NCI-H1930 (cell line): ENCODE data around the gene EXOC1.

Experiments
- DNase-seq, 2 experiments: peaks; one replicate each; lab custom pipeline; 2025; lab: John Stamatoyannopoulos, UW

EXOC1 gene

GRCh38 chr4:55951191-55951922 is 97.9 kb downstream of the EXOC1 start:
- DNase-seq = no peak
